WTC11 (cell line): ENCODE data around the gene SLC28A1. TPM values are rescaled to one million over a fixed set of nuclear protein-coding genes. Genes with fewer than 3 reads are reported as not detected.

Source experiments
- ATAC-seq: fragments of 200-7000 bp; cut with Tn5 transposase; 2 replicates; pipeline ENCODE4 v1.10.0; 2021; ENCODE audit warnings: mild to moderate bottlenecking, moderate library complexity
- CTCF ChIA-PET: fragments of 300-600 bp; sonication (Branson Sonifier 250); formaldehyde crosslinking; loops from one replicate; lab custom pipeline; 2021; ENCODE audit warnings: antibody characterized with exemption; lab: Charles Lee
- POLR2A ChIA-PET: fragments of 350-600 bp; sonication (Branson Sonifier 250); formaldehyde crosslinking; loops from one replicate; lab custom pipeline; 2021; ENCODE audit warnings: antibody characterized with exemption; lab: Charles Lee
- DNase-seq: peaks from one replicate; pipeline ENCODE4 v3.0.0; 2021; ENCODE audit warnings: low spot score
- H3K27ac Mint-ChIP-seq: 2 replicates; pipeline ENCODE4 v1.8.0; 2021; ENCODE audit warnings: mixed read lengths
- H3K27me3 Mint-ChIP-seq: 2 replicates; pipeline ENCODE4 v1.8.0; 2021; ENCODE audit warnings: low read depth, mild to moderate bottlenecking, moderate library complexity, mixed read lengths
- H3K36me3 Mint-ChIP-seq: 2 replicates; pipeline ENCODE4 v1.8.0; 2021; ENCODE audit warnings: mixed read lengths
- H3K4me1 Mint-ChIP-seq: 2 replicates; pipeline ENCODE4 v1.8.0; 2022; ENCODE audit warnings: mixed read lengths
- H3K4me3 Mint-ChIP-seq: 2 replicates; pipeline ENCODE4 v1.8.0; 2021; ENCODE audit warnings: mild to moderate bottlenecking, moderate library complexity, mixed read lengths
- H3K9me3 Mint-ChIP-seq: 2 replicates; pipeline ENCODE4 v1.8.0; 2021; ENCODE audit warnings: mixed read lengths
- FOXP1 ChIP-seq: sonication (generic); formaldehyde crosslinking; IDR thresholded peaks from 2 replicates; pipeline ENCODE4 v1.8.0; 2022; ENCODE audit warnings: missing genetic modification reagents, mild to moderate bottlenecking, moderate library complexity, borderline replicate concordance
- GABPB1 ChIP-seq: sonication (generic); formaldehyde crosslinking; IDR thresholded peaks from 2 replicates; pipeline ENCODE4 v1.8.1; 2023; ENCODE audit warnings: mild to moderate bottlenecking, missing genetic modification reagents
- GTF2I ChIP-seq: fragments of 250-450 bp; sonication (Bioruptor Pico); conservative IDR thresholded peaks from 2 replicates; pipeline ENCODE4 v1.4.0; 2021; ENCODE audit warnings: mild to moderate bottlenecking
- MXD4 ChIP-seq: fragments of 250-450 bp; sonication (Bioruptor Pico); IDR thresholded peaks from 2 replicates; pipeline ENCODE4 v1.8.0; 2021; ENCODE audit warnings: mild to moderate bottlenecking, moderate library complexity, borderline replicate concordance
- NFYB ChIP-seq: sonication (generic); formaldehyde crosslinking; conservative IDR thresholded peaks from 2 replicates; pipeline ENCODE4 v1.8.0; 2022; ENCODE audit warnings: low read depth, missing genetic modification reagents
- NR2C2 ChIP-seq: sonication (generic); formaldehyde crosslinking; IDR thresholded peaks from 2 replicates; pipeline ENCODE4 v1.8.0; 2022; ENCODE audit warnings: mild to moderate bottlenecking, missing genetic modification reagents
- PRRX2 ChIP-seq: fragments of 250-450 bp; sonication (Bioruptor Pico); IDR thresholded peaks from 2 replicates; pipeline ENCODE4 v1.8.0; 2021; ENCODE audit warnings: mild to moderate bottlenecking
- SMAD3 ChIP-seq: sonication (generic); formaldehyde crosslinking; IDR thresholded peaks from 2 replicates; pipeline ENCODE4 v1.8.0; 2022; ENCODE audit warnings: missing genetic modification reagents, mild to moderate bottlenecking, borderline replicate concordance
- SOX15 ChIP-seq: fragments of 250-450 bp; sonication (Bioruptor Pico); IDR thresholded peaks from 2 replicates; pipeline ENCODE4 v1.9.0; 2021; ENCODE audit warnings: mild to moderate bottlenecking
- SP1 ChIP-seq: sonication (generic); formaldehyde crosslinking; conservative IDR thresholded peaks from 2 replicates; pipeline ENCODE4 v1.8.1; 2022; ENCODE audit warnings: missing genetic modification reagents
- STAT6 ChIP-seq: sonication (generic); formaldehyde crosslinking; conservative IDR thresholded peaks from 2 replicates; pipeline ENCODE4 v1.8.1; 2023; ENCODE audit warnings: mild to moderate bottlenecking, low read depth, missing genetic modification reagents, moderate library complexity
- TEAD4 ChIP-seq: sonication (generic); formaldehyde crosslinking; IDR thresholded peaks from 2 replicates; pipeline ENCODE4 v1.8.0; 2022; ENCODE audit warnings: mild to moderate bottlenecking, missing genetic modification reagents
- TP53 ChIP-seq: sonication (generic); formaldehyde crosslinking; IDR thresholded peaks from 2 replicates; pipeline ENCODE4 v1.8.1; 2023; ENCODE audit warnings: mild to moderate bottlenecking, missing genetic modification reagents
- ZNF121 ChIP-seq: sonication (generic); formaldehyde crosslinking; IDR thresholded peaks from 2 replicates; pipeline ENCODE4 v1.8.0; 2023; ENCODE audit warnings: missing genetic modification reagents
- ZNF219 ChIP-seq: sonication (generic); formaldehyde crosslinking; IDR thresholded peaks from 2 replicates; pipeline ENCODE4 v1.8.0; 2023; ENCODE audit warnings: missing genetic modification reagents, mild to moderate bottlenecking, borderline replicate concordance
- ZNF416 ChIP-seq: fragments of 250-450 bp; sonication (Bioruptor Pico); IDR thresholded peaks from 2 replicates; pipeline ENCODE4 v1.9.0; 2021; ENCODE audit warnings: mild to moderate bottlenecking, inconsistent platforms
- ZNF423 ChIP-seq: fragments of 250-450 bp; sonication (Bioruptor Pico); IDR thresholded peaks from 2 replicates; pipeline ENCODE4 v2.1.2; 2022; ENCODE audit warnings: mild to moderate bottlenecking, moderate library complexity
- ZNF532 ChIP-seq: fragments of 250-450 bp; sonication (Bioruptor Pico); IDR thresholded peaks from 2 replicates; pipeline ENCODE4 v1.9.0; 2021; ENCODE audit warnings: mild to moderate bottlenecking, borderline replicate concordance
- ZNF671 ChIP-seq: fragments of 250-450 bp; sonication (Bioruptor Pico); IDR thresholded peaks from 2 replicates; pipeline ENCODE4 v1.8.0; 2021; ENCODE audit warnings: mild to moderate bottlenecking
- total RNA-seq: library from RNA; stranded (reverse); gene quantifications from 3 replicates; pipeline ENCODE4 v1.2.3, GENCODE V29; 2021
- TF ChIP-seq, protein P1 (sequence below): sonication (generic); formaldehyde crosslinking; IDR thresholded peaks from 2 replicates; pipeline ENCODE4 v1.8.1; 2022; ENCODE audit warnings: mild to moderate bottlenecking, moderate library complexity, missing genetic modification reagents
- TF ChIP-seq, protein P2 (sequence below): fragments of 200-600 bp; IDR thresholded peaks from 2 replicates; pipeline ENCODE4 v1.8.0; 2022; ENCODE audit warnings: antibody characterized with exemption
- TF ChIP-seq, protein P3 (sequence below): fragments of 250-450 bp; sonication (Bioruptor Pico); conservative IDR thresholded peaks from 2 replicates; pipeline ENCODE4 v1.9.0; 2021; ENCODE audit warnings: mild to moderate bottlenecking
- TF ChIP-seq, protein P4 (sequence below): fragments of 250-450 bp; sonication (Bioruptor Pico); IDR thresholded peaks from 2 replicates; pipeline ENCODE4 v1.9.0; 2021; ENCODE audit warnings: mild to moderate bottlenecking

The SLC28A1 gene
- total RNA-seq, 1 experiment from 2014 or later = not detected

- TF ChIP-seq SMAD3 (CRISPR knock-in tag) (no peak), ZNF121 (CRISPR knock-in tag) (no peak), ZNF532 (CRISPR knock-in tag) (no peak), SOX15 (CRISPR knock-in tag) (no peak), MXD4 (CRISPR knock-in tag) (no peak), GABPB1 (CRISPR knock-in tag) (no peak), NR2C2 (CRISPR knock-in tag) (no peak), ZNF671 (no peak), GTF2I (CRISPR knock-in tag) (no peak), PRRX2 (no peak), ZNF219 (CRISPR knock-in tag) (no peak), TEAD4 (CRISPR knock-in tag) (no peak), STAT6 (no peak), NFYB (no peak), ZNF416 (CRISPR knock-in tag) (no peak), TP53 (CRISPR knock-in tag) (no peak)
- TF ChIP-seq, protein P1, sequence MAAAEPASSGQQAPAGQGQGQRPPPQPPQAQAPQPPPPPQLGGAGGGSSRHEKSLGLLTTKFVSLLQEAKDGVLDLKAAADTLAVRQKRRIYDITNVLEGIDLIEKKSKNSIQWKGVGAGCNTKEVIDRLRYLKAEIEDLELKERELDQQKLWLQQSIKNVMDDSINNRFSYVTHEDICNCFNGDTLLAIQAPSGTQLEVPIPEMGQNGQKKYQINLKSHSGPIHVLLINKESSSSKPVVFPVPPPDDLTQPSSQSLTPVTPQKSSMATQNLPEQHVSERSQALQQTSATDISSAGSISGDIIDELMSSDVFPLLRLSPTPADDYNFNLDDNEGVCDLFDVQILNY (CRISPR knock-in tag) = no peak
- TF ChIP-seq, protein P2, sequence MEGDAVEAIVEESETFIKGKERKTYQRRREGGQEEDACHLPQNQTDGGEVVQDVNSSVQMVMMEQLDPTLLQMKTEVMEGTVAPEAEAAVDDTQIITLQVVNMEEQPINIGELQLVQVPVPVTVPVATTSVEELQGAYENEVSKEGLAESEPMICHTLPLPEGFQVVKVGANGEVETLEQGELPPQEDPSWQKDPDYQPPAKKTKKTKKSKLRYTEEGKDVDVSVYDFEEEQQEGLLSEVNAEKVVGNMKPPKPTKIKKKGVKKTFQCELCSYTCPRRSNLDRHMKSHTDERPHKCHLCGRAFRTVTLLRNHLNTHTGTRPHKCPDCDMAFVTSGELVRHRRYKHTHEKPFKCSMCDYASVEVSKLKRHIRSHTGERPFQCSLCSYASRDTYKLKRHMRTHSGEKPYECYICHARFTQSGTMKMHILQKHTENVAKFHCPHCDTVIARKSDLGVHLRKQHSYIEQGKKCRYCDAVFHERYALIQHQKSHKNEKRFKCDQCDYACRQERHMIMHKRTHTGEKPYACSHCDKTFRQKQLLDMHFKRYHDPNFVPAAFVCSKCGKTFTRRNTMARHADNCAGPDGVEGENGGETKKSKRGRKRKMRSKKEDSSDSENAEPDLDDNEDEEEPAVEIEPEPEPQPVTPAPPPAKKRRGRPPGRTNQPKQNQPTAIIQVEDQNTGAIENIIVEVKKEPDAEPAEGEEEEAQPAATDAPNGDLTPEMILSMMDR = no peak
- TF ChIP-seq, all 79 proteins: peak for 0
- no peak for DNase-seq
- no peak overlapping the region for H3K27ac Mint-ChIP-seq
- H3K27me3 Mint-ChIP-seq = no peaks in the 10 kb centered on the region
- no peak for ATAC-seq
- POLR2A ChIA-PET = no interaction called here
- no peaks in the 10 kb centered on the region for H3K9me3 Mint-ChIP-seq
- peaks cover 6% of the 10 kb centered on the region for H3K4me1 Mint-ChIP-seq
- H3K4me3 Mint-ChIP-seq = no peak overlapping the region
- H3K36me3 Mint-ChIP-seq = no peaks in the 10 kb centered on the region
- CTCF ChIA-PET = interaction anchor here (1.0 kb wide), 1 partner anchor 9 kb away, joined by 4 read pairs; no protein-coding TSS in a partner anchor
Measured at GRCh38 chr15:84919106-84919667, 34.7 kb downstream of the SLC28A1 start.

DNA sequence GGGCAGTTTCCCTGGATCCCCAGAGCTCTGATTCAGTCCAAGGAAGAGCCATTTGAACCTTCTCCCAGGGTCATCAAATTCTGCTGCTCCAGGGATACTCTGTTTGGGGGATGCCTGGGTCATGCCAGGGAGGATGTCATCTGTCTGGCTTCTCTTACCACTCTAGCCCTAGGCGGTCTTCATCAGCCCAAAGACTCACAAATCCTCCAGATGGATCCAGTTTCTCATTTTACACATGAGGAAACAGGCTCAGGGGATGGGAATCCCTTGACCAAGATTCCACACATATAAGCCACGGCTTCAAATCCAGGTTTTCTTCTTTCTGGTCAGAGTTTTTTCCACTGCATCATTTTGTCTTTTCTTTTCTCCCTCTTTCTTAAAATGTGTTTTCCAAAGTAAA lies 36.7 kb downstream of the SLC28A1 start:
- Mint-ChIP-seq H3K4me1 (peaks cover 7% of the 10 kb centered on the region), H3K9me3 (no peaks in the 10 kb centered on the region), H3K4me3 (no peak overlapping the region), H3K27ac (no peak overlapping the region), H3K27me3 (no peaks in the 10 kb centered on the region), H3K36me3 (no peaks in the 10 kb centered on the region)
- ChIA-PET POLR2A (no interaction called here), CTCF (no interaction called here)
- DNase-seq (no peak), ATAC-seq (no peak)
- TF ChIP-seq, protein P3, sequence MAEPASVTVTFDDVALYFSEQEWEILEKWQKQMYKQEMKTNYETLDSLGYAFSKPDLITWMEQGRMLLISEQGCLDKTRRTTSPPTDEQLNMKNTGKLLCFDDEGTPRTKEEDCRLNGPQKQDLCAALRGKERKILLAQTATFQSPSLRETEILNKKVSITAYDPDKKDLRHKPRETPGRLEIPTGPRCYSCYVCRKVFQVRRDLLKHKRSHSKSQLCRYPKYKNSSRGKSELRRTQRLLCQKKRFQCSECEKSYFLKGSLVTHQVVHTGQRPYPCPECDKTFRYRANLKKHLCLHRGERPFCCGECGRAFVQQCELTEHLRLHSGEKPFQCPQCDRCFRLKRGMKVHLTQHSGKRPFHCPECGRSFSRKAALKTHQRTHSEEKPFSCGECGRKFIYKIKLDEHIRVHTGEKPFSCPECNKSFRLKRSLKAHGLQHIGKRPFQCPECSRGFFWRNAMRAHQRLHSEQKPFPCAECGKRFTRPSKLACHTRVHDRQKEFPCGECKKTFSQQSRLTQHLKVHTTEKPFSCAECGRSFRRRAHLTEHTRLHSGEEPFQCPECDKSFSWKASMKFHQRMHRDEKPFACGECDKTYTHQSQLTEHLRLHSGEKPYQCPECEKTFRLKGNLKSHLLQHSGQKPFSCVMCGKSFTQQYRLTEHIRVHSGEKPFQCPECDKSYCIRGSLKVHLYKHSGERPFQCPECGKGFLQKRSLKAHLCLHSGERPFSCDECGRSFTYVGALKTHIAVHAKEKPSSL (CRISPR knock-in tag) = no peak
- TF ChIP-seq, protein P4, sequence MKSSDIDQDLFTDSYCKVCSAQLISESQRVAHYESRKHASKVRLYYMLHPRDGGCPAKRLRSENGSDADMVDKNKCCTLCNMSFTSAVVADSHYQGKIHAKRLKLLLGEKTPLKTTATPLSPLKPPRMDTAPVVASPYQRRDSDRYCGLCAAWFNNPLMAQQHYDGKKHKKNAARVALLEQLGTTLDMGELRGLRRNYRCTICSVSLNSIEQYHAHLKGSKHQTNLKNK (CRISPR knock-in tag) = no peak
- no peak for TF ChIP-seq TEAD4 (CRISPR knock-in tag)
- no peak for TF ChIP-seq SOX15 (CRISPR knock-in tag)
- TF ChIP-seq GTF2I (CRISPR knock-in tag) = no peak
- no peak for TF ChIP-seq ZNF671
- no peak for TF ChIP-seq MXD4 (CRISPR knock-in tag)
- TF ChIP-seq FOXP1 (CRISPR knock-in tag) = no peak
- TF ChIP-seq PRRX2 = no peak
- TF ChIP-seq SP1 (CRISPR knock-in tag) = no peak
- no peak for TF ChIP-seq ZNF423 (CRISPR knock-in tag)
